Transverse colon (tissue), 3 donors: ENCODE data around the gene P2RY2.

ENCODE experiments used
- EP300 ChIP-seq: sonication (generic); formaldehyde crosslinking; IDR thresholded peaks from one replicate; pipeline ENCODE4 v1.6.1; 2017; ENCODE audit warnings: antibody characterized with exemption, low read depth
- TF ChIP-seq, protein P1 (sequence below), 5 experiments: fragments of 200-600 bp in 3 of 5; fragments of 450-650 bp in 2 of 5; sonication (generic) in 3 of 5; IDR thresholded peaks; 1 replicate in 2 of 5; 2 replicates in 3 of 5; pipeline ENCODE4 v1.5.1; 2016 to 2017; ENCODE audit warnings: antibody characterized with exemption in 5 of 5, inconsistent platforms in 3 of 5, mild to moderate bottlenecking in 2 of 5, moderate library complexity in 1 of 5

DNA sequence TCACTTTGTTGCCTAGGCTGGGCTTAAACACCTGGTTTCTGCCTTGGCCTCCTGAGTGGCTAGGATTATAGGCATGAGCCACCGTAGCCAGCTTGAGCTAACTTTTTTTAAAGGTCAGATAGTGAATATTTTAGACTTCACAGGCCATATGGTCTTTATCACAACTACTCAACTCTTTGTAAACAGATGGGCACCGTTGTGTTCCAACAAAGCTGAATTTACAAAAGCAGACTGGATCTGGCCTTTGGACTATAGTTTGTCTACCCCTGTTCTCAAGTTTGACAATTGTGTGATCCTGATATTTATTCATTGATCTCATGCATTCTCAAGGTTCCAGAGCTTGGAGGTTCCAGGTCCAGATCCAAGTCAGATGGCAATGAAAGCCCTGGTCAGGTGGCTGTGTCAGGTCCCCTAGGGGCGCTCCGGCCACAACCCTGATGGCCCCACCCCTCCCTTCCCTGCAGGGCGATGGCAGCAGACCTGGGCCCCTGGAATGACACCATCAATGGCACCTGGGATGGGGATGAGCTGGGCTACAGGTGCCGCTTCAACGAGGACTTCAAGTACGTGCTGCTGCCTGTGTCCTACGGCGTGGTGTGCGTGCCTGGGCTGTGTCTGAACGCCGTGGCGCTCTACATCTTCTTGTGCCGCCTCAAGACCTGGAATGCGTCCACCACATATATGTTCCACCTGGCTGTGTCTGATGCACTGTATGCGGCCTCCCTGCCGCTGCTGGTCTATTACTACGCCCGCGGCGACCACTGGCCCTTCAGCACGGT is 15.8 kb downstream of the P2RY2 start:
- TF ChIP-seq, protein P1, sequence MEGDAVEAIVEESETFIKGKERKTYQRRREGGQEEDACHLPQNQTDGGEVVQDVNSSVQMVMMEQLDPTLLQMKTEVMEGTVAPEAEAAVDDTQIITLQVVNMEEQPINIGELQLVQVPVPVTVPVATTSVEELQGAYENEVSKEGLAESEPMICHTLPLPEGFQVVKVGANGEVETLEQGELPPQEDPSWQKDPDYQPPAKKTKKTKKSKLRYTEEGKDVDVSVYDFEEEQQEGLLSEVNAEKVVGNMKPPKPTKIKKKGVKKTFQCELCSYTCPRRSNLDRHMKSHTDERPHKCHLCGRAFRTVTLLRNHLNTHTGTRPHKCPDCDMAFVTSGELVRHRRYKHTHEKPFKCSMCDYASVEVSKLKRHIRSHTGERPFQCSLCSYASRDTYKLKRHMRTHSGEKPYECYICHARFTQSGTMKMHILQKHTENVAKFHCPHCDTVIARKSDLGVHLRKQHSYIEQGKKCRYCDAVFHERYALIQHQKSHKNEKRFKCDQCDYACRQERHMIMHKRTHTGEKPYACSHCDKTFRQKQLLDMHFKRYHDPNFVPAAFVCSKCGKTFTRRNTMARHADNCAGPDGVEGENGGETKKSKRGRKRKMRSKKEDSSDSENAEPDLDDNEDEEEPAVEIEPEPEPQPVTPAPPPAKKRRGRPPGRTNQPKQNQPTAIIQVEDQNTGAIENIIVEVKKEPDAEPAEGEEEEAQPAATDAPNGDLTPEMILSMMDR (IDR thresholded peaks at IDR 0.05), result no peak
- TF ChIP-seq EP300, result no peak
